Stimulated activated CD4-positive, alpha-beta T cell treated with anti-CD3 and anti-CD28 coated beads, TNF-alpha, amount 100 ng/mL, for 1 hour (primary cell): Measurements from ENCODE around the gene TCERG1L.

Source experiments
- DNase-seq, 3 donors: peaks; one replicate each; pipeline ENCODE4 v3.0.0-alpha.2; 2020; ENCODE audit warnings: low read depth in 3 of 3, low spot score in 1 of 3

TCERG1L gene

GRCh38 chr10:131210181-131210580, 101.3 kb downstream of the TCERG1L start:
- DNase-seq = no peak

- DNase-seq = no peak
Observed at GRCh38 chr10:131207584-131208532, 103.7 kb downstream of the TCERG1L start.

- no peak for DNase-seq
Observed at GRCh38 chr10:131207176-131207575, 104.3 kb downstream of the TCERG1L start.

GRCh38 chr10:131206111-131206995, 105.2 kb downstream of the TCERG1L start:
- DNase-seq = no peak

- DNase-seq = no peak
Observed at GRCh38 chr10:131205556-131205955, 106.0 kb downstream of the TCERG1L start.

- DNase-seq = no peak
Observed at GRCh38 chr10:131204406-131205152, 106.9 kb downstream of the TCERG1L start.

- DNase-seq = no peak
Observed at GRCh38 chr10:131203456-131204357, 107.8 kb downstream of the TCERG1L start.

- no peak for DNase-seq
Observed at GRCh38 chr10:131202990-131203389, 108.5 kb downstream of the TCERG1L start.

GRCh38 chr10:131201741-131202515, 109.6 kb downstream of the TCERG1L start:
- DNase-seq = no peak

- no peak for DNase-seq
Observed at GRCh38 chr10:131200856-131201470, 110.6 kb downstream of the TCERG1L start.

GRCh38 chr10:131199646-131200045, 111.9 kb downstream of the TCERG1L start:
- DNase-seq = no peak

GRCh38 chr10:131198843-131199242, 112.7 kb downstream of the TCERG1L start:
- no peak for DNase-seq

- DNase-seq = no peak
Observed at GRCh38 chr10:131198401-131198800, 113.1 kb downstream of the TCERG1L start.

- no peak for DNase-seq
Observed at GRCh38 chr10:131196176-131196885, 115.2 kb downstream of the TCERG1L start.

GRCh38 chr10:131195558-131196159, 115.9 kb downstream of the TCERG1L start:
- DNase-seq = no peak

- DNase-seq = no peak
Observed at GRCh38 chr10:131195116-131195515, 116.4 kb downstream of the TCERG1L start.

GRCh38 chr10:131193923-131194322, 117.6 kb downstream of the TCERG1L start:
- no peak for DNase-seq

GRCh38 chr10:131188494-131188893, 123.0 kb downstream of the TCERG1L start:
- DNase-seq = no peak
